ENCODE measurements around the gene ZNF467.

ZNF467 gene

DNA sequence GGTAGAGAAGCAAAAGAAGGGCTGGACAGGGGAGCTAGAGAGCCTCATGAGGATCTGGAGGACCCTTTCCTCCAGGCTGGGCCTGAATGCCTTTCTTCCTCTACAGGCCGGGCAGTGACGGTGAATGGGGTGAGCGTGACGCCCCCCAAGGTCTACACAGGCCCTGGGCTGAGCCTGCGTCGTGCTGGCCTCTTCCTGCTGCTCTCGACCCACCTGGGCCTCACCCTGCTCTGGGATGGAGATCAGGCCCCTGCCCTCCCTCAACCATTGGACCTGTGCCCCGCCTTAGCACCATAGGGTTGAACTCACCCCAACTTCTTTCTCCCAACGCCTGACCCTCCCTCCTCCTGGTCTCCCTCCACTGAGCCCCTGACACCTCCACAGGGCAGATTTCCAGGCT lies 12.6 kb upstream of the ZNF467 start:
- DNase-seq (ENCODE audit: low read depth) = no peak

DNA sequence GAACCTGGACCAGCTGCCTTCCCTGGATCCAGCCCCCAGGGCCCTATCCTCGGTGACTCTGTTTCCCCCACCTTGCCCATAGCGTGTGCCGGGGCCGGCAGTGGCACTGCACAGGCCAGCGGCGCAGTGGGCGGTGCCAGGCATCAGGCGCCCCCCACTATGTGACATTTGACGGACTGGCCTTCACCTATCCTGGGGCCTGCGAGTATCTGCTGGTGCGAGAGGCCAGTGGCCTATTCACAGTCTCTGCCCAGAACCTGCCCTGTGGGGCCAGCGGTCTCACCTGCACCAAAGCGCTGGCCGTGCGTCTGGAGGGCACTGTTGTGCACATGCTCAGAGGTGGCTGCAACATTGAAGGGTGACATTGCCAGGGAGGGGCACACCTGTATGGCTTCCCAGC lies 12.0 kb upstream of the ZNF467 start:
- no peak for DNase-seq (ENCODE audit: low read depth)

DNA sequence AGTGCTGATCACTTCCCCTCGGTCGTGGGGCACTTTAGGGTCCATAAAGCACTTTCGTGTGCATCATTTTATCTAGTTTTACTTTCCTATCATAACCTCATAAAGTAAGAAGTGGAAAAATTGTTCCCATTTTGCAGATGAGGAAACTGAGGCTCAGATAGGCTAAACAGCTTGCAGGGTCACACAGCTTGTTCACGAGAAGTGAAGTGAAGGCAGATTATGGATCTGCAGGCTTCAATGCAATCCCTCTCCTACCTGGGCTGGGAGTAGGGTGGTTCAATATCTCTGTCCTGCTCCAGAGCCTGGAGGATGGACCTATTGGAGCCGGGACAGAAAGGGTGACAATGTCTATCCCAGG lies 10.8 kb upstream of the ZNF467 start:
- DNase-seq (ENCODE audit: low read depth) = no peak

DNA sequence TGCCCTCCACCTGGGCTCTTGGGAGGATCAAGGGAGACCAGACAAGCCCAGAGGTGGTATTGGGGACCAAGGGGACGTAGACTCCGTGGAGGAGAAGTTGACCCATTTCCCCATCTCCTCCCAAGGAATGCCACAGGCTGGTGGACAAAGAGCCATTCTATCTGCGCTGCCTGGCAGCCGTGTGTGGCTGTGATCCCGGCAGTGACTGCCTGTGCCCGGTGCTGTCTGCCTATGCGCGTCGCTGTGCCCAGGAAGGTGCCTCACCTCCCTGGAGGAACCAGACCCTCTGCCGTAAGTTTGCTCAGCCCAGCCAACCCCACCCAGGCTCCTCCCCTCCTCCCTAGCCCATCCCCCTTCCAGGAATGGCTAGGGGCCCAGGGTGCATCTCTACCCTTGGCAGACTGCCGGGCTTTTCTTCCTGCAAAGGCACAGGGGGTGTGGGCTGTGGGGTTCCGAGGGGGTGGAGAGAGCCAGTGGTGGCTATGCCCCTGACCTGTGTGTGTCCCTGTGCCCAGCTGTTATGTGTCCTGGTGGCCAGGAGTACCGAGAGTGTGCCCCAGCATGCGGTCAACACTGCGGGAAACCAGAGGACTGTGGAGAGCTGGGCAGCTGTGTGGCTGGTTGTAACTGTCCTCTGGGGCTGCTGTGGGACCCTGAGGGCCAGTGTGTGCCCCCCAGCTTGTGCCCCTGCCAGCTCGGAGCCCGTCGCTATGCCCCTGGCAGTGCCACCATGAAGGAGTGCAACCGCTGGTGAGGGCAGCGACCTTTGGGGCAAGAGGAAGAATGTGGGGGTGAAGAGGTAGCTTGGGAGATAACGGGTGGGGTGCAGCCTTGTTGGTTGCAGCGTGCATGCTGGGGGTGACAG lies 10.2 kb upstream of the ZNF467 start:
- DNase-seq (ENCODE audit: low read depth) = no peak

DNA sequence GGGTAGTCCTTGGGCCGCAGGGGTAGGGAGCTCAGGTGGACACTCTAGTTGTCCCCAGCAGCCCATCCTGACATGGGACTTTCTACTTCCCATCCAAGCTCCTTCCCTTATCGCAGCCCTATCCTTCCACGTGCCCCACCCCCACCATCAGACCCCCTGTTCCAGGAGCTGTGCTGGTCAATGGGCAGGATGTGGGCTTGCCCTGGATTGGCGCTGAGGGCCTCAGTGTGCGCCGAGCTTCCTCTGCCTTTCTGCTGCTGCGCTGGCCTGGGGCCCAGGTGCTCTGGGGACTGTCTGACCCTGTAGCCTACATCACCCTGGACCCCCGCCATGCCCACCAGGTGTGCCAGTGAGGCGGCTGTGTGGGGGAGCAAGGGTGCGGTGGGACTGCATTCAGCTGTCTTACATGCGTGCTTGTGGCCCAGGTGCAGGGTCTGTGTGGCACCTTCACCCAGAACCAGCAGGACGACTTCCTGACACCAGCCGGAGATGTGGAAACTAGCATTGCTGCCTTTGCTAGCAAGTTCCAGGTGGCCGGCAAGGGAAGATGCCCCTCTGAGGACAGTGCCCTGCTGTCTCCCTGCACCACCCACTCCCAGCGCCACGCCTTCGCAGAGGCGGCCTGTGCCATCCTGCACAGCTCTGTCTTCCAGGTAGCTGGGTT lies 9.4 kb upstream of the ZNF467 start:
- no peak for DNase-seq (ENCODE audit: low read depth)

DNA sequence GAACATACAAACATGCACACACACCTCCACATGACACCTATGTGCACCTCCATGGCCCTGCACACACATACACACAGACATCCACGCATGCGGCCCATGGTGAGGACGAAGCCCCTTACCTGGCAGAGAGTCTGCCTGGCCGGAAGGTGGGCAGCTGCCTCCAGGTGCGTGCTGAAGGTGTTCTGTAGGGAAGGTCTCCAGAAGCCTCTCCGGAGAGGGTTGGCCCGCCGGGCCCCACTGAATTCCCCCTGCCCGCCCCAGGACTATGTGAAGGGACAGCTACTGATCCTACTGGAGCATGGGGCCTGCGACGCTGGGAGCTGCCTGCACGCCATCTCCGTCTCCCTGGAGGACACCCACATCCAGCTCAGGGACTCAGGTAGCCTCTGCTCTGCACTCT lies 8.5 kb upstream of the ZNF467 start:
- no peak for DNase-seq (ENCODE audit: low read depth)

DNA sequence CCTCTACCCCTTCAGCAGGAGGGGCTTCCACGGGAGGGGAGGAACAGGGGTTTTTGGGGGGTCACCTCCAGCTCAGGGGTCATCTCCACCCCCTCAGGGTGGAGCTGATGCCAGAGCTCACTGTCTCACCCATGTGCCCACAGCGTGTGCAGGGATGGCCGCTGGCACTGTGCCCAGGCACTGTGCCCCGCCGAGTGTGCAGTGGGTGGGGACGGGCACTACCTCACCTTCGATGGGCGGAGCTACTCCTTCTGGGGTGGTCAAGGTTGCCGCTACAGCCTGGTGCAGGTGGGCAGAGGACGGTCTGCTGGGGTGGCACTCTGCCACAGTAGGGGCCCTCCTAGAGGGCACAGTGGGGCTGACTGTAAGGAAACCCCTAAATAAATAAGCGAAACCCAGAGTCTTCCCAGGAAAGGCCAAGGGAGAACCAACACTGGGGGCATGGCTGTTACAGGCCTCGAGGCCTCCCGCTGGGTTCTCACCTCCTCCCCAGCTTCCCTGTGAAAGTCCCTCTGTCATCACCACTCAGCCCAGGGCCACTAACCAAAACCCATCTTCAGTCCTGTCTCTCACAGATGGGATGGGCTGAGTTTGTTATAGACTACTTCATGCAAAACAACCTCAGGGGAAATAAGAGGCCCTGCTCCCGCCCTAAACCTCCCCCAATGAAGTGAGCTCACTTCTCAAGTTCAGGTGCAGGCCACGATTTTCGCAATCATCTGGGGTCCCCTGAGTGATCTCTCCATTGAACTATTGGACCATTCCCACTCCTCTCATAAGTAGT lies 7.4 kb upstream of the ZNF467 start:
- no peak for DNase-seq (ENCODE audit: low read depth)

DNA sequence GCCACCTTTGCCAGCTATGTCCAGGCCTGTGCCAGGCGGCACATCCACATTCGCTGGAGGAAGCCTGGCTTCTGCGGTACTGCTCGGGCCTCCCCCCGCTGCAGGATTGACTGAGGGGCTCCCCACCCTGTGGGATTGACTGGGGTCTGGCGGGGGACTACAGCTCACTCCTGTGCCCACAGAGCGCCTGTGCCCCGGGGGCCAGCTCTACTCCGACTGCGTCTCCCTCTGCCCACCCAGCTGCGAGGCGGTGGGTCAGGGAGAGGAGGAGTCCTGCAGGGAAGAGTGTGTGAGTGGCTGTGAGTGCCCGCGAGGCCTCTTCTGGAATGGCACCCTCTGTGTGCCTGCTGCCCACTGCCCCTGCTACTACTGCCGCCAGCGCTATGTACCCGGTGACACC lies 6.7 kb upstream of the ZNF467 start:
- no peak for DNase-seq (ENCODE audit: low read depth)

DNA sequence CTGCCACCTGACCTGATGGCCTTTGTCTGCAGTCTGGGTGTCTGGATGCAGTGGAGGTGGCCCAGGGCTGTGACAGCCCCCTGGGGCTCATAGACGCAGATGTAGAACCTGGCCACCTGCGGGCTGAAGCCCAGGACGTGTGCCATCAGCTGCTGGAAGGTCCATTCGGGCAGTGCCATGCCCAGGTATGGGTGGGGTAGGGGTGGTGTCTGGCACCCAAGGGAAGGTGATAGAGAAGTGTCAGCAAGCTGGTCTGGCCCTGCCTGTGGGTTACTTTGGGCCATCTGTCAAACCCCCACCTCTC lies 6.1 kb upstream of the ZNF467 start:
- DNase-seq (ENCODE audit: low read depth) = no peak

DNA sequence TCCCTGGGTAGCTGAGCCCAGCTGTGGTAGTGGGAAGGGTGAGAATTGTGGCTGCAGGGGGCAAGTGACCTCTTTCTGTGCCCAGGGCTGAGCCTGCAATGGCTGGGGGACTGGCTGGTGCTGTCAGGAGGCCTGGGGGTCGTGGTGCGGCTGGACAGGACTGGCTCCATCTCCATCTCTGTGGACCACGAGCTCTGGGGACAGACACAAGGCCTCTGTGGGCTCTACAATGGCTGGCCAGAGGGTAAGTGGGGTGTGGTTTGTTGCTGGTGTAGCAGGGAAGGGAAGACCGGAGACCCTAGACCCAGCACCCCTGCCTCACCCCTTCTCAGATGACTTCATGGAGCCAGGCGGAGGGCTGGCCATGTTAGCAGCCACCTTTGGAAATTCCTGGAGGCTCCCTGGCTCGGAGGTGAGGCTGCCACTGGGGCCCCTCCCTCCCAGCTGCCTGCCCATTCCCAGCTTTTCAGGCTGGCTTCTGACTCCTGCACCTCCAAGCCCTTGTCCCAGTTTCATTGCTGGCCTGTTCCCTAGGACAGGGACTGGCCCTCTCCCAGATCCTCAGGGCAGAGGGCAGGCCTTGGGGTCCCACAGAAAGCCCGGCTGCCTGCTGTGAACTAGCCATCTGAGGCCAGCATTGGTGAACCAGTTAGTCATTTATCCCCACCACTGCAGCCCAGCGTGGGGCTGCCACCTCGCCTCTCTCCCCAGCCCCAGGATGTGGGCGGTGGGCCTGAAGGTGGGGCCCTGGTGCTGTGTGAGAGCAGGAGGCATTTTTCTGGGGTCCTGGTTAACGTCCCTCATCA lies 5.5 kb upstream of the ZNF467 start:
- no peak for DNase-seq (ENCODE audit: low read depth)

DNA sequence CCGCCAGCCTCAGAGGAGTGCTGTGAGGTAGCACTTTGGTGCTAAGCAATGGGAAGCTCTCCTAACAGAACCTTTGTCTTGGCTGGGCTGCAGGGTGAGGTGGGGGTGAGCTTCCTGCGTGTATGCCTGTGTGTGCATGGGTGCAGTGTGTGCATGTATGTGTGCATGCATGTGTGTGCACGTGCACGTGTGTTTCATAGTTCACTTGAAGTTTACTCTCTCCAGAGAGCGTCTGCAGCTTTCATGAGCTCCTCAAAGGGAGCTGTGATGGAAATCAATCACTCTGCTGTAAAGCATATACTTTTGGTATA lies 4.9 kb upstream of the ZNF467 start:
- no peak for DNase-seq (ENCODE audit: low read depth)

DNA sequence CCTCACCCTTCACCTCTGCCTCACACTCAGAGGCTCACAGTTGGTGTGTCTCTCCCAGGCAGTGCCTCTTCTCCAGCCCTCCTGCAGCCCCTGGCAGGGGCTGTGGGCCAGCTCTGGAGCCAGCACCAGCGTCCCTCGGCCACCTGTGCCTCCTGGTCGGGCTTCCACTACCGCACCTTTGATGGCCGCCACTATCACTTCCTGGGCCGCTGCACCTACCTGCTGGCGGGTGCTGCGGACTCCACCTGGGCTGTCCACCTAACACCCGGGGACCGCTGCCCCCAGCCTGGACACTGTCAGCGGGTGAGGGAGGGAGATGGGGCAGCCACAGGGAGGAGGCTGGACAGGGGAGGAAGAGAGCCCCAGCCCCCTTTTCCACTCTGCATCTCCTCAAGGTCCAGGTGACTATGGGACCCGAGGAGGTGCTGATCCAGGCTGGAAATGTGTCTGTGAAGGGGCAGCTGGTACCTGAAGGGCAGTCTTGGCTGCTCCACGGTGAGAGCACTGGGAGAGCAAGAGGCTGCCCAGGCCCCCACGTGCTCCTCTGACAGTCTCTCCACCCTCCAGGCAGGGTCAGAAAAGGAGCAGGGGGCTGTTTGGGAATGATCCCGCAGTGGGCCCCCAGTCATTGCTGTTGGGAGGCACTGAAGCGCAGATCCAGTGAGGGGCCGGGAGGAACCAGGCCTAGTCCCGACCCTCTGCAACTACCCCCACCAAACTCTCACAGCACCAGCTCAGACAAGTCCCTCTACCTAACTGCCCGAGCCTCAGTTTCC lies 4.4 kb upstream of the ZNF467 start:
- no peak for DNase-seq (ENCODE audit: low read depth)

DNA sequence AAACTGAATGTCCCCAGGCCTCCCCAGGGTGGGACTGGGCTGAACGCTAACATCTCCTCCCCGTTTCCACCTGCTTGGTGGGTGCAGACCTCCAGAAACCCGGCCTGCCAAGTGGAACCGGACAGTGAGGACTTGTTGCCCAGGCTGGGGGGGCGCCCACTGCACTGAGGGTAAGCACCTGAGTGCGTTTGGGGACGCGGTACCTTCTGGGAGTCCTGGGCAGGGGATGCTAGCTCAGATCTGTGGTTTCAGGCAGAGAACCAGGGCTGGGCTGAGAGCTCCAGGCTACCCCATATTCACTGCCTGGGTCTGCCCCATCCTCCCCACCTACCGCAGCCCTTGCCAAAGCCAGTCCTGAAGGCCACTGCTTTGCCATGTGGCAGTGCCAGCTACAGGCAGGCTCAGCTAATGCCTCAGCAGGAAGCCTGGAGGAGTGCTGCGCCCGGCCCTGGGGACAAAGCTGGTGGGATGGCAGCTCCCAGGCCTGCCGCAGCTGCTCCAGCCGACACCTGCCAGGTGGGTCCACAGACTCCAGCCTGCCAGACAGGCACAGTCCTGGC lies 3.5 kb upstream of the ZNF467 start:
- no peak for DNase-seq (ENCODE audit: low read depth)

DNA sequence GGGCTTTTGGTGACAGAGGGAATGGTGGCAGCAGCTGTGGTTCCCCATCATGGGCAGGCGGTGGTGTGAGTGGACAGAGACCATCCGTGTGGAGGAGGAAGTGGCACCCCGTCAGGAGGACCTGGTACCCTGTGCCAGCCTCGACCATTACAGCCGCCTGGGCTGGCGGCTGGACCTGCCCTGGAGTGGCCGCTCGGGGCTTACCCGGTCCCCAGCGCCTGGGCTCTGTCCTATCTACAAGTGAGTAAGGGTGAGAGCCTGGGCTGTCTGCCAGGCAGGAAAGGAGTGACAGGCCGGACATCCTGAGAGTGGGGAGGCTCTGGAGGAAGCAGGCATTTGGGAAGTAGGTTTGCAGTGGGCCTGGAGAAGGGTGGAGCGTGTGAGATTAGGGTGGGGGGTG lies 2.9 kb upstream of the ZNF467 start:
- no peak for DNase-seq (ENCODE audit: low read depth)

DNA sequence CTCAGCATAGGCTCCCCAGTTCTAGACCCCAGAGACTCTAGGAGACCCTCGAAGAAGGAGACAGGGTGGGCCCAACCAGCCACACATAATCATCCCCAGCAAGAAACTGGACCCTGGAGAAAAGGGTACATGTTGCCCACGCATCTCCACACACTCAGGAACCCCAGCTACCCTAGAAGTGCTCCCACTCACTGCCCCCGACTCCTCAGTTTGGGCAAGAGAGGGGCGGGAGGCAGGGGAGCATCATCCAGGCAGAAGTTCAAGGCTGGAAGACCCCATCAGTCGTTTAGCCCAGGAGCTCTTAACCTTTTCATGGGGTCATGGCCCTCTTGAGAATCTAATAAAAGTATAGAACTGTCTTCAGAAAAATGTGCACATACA lies 1.8 kb upstream of the ZNF467 start:
- no peak for DNase-seq (ENCODE audit: low read depth)

DNA sequence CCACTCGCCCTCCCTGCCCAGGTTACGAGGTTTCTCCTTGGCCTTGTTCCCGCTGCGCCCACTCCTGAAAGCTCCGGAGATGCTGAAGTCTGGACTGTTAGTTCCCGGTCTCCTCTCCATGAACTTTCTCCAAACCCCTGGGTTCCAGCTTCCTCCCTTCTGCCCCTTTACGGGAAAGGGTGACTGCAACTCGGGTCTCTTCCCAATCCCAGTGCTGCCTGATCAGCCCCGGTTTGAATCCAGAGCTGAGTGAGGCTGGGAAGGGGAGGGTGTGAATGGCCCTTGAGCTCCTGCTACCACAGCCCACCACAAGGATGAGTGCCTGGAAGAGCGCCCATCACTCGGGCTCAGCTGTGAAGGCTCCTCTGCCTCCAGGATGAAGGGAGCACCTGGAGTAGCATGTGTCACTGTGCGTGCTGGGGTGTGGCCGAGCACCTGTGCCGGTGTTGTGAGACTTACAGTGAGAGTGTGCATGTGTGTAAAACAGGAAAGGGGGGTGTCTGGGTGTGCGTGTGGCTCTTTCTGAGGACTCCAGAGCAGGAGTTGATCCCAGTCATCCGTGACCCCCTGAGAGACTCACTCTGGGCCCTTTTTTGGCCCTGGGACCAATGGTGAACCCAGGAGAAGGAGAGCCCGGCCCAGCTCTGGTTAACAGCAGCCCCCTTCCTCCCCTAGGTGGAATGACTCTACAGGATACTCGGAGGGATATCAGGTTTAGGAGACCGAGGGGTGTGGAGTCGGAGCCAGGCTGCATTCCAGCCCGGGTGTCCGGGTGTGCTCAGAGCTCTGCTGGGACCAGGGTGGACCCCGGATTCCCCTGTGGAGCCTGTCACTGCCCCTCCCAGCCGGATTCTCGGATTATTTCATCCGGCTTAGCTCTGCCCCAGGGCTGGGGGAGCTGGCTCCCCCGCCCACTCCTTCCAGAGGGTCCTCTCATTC lies 1.1 kb upstream of the ZNF467 start:
- no peak for DNase-seq (ENCODE audit: low read depth)

DNA sequence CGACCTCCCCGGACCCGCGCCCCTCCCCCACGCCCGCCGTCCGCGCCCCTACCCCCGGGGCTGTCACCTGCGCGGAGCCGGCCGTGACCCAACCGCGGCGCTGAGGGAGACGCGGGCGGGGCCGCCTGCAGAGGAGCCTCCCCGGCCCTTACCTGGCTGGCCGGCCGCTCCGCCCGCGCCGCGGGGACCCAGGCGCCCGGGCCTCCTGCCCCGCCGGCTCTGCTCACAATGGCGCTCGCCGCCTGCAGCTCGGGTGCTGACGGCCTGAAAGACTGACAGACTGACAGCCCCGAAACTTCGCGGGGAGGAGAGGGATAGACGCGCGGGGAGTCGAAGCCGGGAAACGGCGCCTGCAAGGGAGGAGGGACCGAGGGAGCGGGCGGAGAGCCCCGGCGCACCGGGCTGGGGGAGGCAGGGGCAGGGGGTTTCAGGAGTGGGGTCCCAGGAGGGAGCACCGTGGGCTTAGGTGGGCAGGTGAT lies 393 bp downstream of the ZNF467 start:
- no peak for DNase-seq (ENCODE audit: low read depth)

DNA sequence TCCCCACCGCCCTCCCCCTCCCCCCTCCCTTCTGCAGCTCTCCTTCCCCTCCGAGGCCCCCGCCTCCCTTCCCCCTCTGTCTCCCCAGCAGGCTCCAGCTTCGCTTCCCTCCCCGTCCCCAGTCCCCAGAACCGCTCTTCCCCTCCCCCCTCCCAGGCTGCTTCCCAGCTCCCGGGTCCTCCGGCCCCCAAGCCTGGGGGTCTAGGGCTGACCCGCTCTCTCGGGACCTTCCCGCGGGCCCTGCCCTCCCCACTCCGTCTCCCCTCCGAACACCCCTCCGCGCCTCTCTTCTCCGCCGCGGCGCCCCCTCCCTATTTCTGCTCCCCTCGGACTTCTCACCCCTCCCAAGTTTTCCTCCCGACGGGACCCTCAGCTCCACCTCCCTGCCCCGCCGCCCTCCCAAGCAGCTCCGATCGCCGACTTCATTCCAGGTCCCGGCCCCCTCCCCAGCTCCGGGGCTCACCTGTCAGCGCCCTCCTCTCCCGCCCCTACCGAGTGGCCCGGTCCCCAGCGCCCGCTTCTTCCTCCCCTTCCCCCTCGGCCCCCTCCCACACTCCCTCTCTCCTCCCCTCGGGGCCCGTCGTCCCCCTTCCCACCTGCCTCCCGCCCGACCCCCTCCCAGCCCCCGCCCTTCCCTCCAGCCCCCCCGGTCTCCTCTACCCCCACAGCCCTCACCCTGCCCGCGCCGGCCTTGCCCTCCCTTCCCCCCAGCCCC lies 990 bp downstream of the ZNF467 start:
- DNase-seq (ENCODE audit: low read depth) = no peak

DNA sequence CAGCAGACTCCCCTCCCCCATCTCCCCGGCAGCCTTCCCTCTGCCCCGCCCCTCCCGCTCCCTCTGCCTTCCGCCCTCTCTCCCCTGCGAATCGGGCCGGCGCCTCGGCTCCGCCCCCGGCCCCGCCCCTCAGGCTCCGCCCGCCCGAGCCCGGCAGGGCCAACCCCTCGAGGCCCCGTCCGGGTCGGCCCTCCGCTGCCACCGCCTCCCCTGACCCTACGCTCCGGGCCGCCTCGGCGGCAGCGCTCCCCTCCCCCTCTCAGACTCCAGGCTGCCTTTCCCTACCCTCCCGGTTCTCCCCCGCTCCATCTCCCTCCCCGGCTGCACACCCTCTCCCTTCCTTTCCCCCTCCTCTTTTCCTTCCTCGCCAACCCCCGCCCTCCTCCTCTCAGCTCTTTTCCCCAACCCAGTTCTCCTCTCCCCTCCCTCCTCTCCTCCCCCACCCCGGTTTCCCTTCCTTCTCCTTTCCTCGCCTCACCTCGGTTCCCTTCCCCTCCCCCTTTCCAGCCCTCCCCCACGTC lies 1.6 kb downstream of the ZNF467 start:
- DNase-seq (ENCODE audit: low read depth) = peak; percentile 78

Data from activated T-helper 9 cell treated with anti-CD3 and anti-CD28 coated beads, Interleukin-2, amount 50 U/mL, for 16 hours (primary cell).